CD4-positive, alpha-beta T cell treated with Interferon gamma for 1 hour (primary cell): ENCODE data around the gene FCRL4.

Experiments
- DNase-seq: peaks from one replicate; pipeline ENCODE4 v3.0.0-alpha.2; 2020

FCRL4 gene

DNA sequence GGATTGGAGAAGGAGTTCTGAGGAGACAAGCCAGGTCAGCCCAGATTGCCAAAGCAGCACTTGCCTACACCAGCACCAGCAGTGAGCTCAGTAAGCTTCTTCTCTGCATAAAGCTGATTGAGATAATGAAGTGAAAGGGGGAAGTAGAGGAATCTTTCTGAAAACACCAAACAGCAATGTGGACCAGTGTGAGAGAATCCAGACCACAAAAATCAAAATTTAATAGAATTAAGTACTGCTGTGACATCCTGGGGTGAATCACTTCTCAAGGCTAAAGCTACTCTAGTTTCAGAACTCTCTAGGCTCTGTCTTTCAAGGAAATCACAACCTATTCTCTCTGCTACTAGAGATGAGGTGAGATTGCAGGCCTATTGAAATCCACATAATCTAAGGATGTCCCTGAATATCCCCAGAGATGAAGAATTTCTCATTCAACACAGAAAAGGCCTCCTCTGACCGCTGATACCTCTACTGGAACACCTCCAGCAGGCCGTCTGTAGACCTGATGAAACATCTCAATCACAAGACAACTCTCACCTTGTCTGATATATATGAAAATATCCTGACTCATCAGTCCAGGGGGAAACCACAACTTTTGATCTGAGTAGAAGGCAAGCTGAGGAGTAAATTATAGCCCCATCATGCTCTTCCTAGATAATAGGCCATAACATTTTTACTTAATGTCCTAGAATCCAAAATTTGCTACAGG, at the start of gene FCRL4:
FCRL4 (minus strand) TSS at position 127 of the 709 bp plus-strand sequence. CDS start 141 bp downstream, outside the sequence.
- no peak for DNase-seq

GRCh38 chr1:157646144-157646543, 48.3 kb upstream of the FCRL4 start:
- no peak for DNase-seq

DNA sequence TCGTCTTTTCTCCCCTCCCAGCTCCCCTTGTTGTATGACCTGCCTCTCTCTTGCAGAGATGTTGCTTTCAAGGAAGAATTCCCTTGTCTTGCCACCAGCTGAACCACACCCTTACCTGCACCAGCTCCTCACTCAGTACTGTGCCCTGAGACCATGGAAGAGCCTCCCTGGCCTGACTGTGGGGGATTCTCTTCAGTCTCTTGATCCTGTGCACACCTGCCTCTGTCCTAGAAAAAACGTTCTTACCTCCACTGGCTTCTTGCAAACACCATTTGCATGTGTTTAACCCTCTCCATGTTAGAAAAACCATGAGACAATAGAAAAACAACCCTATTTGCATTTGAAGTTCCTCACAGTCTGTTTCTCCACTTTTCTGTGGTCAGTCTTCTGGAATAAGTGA, 43.3 kb upstream of the FCRL4 start:
- no peak for DNase-seq

GRCh38 chr1:157639800-157640199, 41.9 kb upstream of the FCRL4 start:
- DNase-seq, result no peak

DNA sequence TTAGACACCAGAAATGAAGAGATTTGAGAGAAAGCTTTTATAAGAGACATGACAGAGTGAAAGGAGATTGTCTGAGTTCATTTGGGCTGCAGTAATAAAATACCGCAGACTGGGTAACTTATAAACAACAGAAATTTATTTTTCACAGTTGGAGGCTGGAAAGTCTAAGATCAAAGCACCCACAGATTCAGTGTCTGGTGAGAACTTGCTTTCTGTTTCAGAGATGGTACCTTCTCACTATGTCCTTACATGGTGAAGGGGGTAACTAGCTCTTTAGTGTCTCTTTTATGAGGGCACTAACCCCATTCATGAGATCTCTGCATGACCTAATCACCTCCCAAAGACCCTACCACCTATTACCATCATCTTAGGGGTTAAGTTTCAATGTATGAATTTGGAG, 30.9 kb upstream of the FCRL4 start:
- DNase-seq, result no peak

DNA sequence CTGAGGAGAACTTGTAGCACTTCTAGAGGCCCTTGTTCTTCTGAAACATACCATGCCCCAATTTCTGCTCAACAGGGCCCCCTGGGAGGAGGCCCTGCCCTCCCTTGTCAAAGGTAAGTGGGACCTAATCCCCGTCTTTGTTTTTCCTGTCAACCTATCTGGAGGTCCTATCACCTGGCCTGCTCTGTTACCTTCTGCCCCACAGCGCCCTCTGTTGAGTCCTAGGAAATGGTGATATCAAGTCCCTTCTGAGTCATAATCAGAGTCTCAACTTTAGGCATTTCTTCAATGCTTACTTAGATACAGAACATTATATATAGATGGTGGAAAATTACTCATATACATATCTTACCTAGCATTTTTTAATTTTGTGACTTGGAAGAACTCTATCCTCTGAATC, 28.2 kb upstream of the FCRL4 start:
- peak; percentile 28 for DNase-seq

- no peak for DNase-seq
Measured at GRCh38 chr1:157624471-157624870, 26.6 kb upstream of the FCRL4 start.

GRCh38 chr1:157622471-157622870, 24.6 kb upstream of the FCRL4 start:
- no peak for DNase-seq

DNA sequence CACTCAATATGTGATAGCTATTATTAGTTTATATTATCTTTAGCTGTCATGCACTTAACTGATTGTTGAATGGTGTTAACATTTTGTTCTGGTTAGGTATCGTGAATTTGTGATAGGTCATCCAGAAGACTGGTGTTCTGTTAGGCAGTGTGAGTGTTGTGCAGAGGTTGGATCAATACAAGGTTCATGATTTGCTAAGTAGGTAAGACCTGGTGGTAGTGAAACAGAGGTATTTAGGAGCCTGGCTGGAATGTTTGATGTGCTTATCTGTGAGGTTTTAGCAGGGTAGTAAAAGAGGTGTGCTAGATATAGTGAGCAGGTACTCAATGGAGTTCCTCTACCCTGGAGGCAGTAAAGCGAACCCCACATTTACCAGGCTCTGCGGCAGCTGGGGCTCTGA, 20.3 kb upstream of the FCRL4 start:
- no peak for DNase-seq

- DNase-seq, result no peak
Measured at GRCh38 chr1:157600236-157600635, 2.4 kb upstream of the FCRL4 start.

- no peak for DNase-seq
Measured at GRCh38 chr1:157596384-157596783, 1.5 kb downstream of the FCRL4 start.

DNA sequence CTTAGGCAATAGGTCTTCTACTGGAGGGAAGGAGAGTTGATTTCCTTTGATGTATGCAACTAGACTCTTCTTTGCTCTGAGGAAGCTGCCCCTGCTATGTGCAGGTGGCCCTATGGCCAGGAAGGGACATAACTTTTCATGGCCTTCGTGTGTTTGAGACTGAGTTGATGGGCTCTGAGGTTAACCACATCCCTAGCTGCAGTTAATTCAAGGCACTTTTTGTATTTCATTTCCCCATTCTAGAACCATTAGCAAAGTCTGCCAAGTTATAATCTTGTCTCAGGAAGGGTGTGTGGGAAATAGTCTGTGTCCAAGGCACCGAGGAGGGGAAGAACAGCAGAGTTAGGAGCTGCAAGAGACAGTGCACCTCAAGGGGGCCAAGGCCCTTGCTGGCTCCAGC, 2.5 kb downstream of the FCRL4 start:
- no peak for DNase-seq

GRCh38 chr1:157585984-157586383, 11.9 kb downstream of the FCRL4 start:
- DNase-seq, result no peak

- DNase-seq, result no peak
Measured at GRCh38 chr1:157584503-157584902, 13.4 kb downstream of the FCRL4 start.

DNA sequence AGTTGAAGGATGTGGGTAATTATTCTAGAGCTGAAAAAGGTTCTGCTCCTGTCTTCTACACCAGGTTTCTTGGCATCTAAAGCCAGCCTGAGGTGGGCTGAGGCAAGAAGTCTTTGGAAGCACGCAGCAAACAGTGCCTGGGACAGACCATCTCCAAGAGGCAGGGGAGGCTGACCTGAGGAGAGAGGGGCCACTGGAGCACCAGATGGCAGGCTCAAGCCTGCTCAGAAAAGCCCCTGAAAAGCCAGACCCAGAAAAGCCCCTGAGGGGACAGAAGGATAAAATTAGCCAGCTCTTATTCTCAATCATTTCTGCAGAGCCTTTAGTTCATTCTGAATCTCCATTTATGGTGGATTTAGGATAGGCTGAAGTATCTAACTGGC, 17.1 kb downstream of the FCRL4 start:
- no peak for DNase-seq

- no peak for DNase-seq
Measured at GRCh38 chr1:157580179-157580827, 17.6 kb downstream of the FCRL4 start.

DNA sequence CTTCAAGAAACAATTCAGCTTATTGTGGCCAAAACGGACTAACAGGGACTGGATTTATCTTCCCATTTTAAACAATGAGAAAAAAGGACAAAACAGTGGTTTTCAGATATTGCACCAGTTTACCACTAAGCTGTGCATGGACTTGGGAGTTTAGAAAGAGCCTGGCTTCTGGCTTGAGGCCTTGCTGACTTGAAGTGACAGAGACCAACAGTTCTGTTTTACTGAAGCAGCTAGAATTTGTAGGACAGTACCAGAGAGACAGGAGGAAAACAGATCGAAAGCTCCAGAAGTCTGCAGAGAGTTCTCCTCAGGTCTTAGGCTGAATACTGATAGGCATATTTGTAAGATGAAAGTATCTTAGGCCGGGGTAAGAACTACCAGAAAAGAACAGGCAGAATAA, 20.5 kb downstream of the FCRL4 start:
- DNase-seq, result no peak

- DNase-seq, result no peak
Measured at GRCh38 chr1:157575744-157576143, 22.1 kb downstream of the FCRL4 start.

GRCh38 chr1:157574836-157575235, 23.0 kb downstream of the FCRL4 start:
- no peak for DNase-seq

DNA sequence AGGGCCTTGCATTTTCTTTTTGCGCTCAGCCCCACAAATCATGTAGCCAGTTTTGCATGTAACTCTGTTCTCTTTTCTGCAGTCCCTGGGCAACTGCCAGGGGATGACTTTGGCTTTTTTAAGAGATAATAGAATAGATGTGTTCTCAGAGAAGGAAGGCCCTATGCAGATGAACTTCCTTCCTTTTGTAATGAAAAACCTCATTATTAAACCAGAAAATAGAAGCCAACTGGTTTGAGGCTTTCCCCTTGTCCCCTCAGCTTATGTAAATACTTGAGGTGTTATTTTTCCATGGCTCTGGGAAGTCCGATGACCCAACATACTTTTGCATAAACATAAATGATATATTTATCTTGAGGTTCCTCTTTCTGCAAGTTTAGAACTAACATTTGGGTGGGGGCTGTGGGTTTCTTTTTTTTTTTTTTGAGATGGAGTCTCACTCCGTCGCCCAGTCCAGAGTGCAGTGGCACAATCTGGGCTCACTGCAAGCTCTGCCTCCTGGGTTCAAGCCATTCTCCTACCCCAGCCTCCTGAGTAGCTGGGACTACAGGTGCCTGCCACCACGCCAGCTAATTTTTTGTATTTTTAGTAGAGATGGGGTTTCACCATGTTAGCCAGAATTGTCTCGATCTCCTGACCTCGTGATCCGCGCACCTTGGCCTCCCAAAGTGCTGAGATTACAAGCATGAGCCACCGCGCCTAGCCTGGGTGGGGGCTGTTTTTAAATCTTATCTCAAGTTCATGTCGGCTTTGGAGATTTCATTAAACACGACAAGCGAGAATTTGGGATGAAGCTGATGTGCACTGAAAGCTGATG, 31.2 kb downstream of the FCRL4 start:
- DNase-seq, result no peak

GRCh38 chr1:157562515-157562914, 35.4 kb downstream of the FCRL4 start:
- DNase-seq, result no peak

DNA sequence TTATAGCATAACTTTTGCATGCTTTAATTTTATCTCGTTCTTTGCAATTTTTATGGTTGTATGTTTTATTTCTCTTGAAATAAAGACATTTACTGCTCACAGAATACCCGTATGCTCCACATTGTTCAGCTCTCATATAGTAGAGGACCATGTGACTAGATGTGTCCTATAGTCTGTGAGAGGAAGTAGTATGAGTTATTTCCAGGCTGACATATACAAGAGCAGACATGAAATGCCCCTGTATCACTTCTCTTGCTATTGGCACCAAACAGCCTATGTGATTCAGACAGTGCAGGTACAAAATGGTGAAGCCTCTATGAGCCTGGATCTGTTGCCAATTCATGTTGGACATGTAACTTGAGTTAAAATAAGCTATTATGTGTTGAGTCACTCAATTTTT, 39.8 kb downstream of the FCRL4 start:
- no peak for DNase-seq

- no peak for DNase-seq
Measured at GRCh38 chr1:157551694-157552693, 45.9 kb downstream of the FCRL4 start, which contains the start of gene FCRL5. Gene FCRL5 (minus strand): TSS chr1:157552515. CDS start chr1:157552362, 153 bp downstream.
